B cell (primary cell): ENCODE results near the gene SYT14. TPM values are rescaled to one million over a fixed set of nuclear protein-coding genes. Genes with fewer than 3 reads are reported as not detected.
"Not testable (repeated sequence)": the region's sequence is repeated elsewhere in the genome, so short reads cannot be mapped to it uniquely, and the experiment has no call there.

Experiments
- ATAC-seq: fragments of 200-7000 bp; cut with Tn5 transposase; one replicate; pipeline ENCODE4 v1.10.0; 2021; ENCODE audit warnings: low read depth, mild to moderate bottlenecking, moderate number of reproducible peaks, moderate library complexity
- CTCF ChIA-PET: fragments of 350-600 bp; sonication (Branson Sonifier 250); formaldehyde crosslinking; loops from one replicate; lab custom pipeline; 2021; ENCODE audit warnings: antibody characterized with exemption, inconsistent platforms; lab: Charles Lee
- POLR2A ChIA-PET: fragments of 350-600 bp; sonication (Branson Sonifier 250); formaldehyde crosslinking; loops from one replicate; lab custom pipeline; 2021; ENCODE audit warnings: antibody characterized with exemption; lab: Charles Lee
- DNase-seq: peaks from one replicate; pipeline ENCODE4 v3.0.0; 2013
- H2AFZ ChIP-seq: 2 replicates; pipeline ENCODE4 v1.6.1; 2012; ENCODE audit warnings: mild to moderate bottlenecking, low read depth, low read length; ENCODE audit not compliant: insufficient read depth, poor library complexity, severe bottlenecking
- H3K27ac ChIP-seq, 2 donors: 1 replicate in 1 of 2; 2 replicates in 1 of 2; pipeline ENCODE4 v1.5.1; 2012 to 2013; ENCODE audit warnings: low read length in 2 of 2, mild to moderate bottlenecking in 2 of 2, moderate library complexity in 1 of 2
- H3K27me3 ChIP-seq, 4 experiments: fragments of 200-600 bp in 1 of 4; sonication (generic) in 1 of 4; replicated peaks in 1 of 4; 1 replicate in 2 of 4; 2 replicates in 2 of 4; pipeline versions ENCODE4 v1.6.1 to v1.7.0; 2013 to 2016; ENCODE audit warnings: low read length in 3 of 4, mild to moderate bottlenecking in 2 of 4, mixed read lengths in 1 of 4, moderate library complexity in 1 of 4; ENCODE audit not compliant: insufficient read depth in 4 of 4, control insufficient read depth in 3 of 4; ENCODE audit errors: control extremely low read depth in 1 of 4
- H3K36me3 ChIP-seq, 2 experiments: replicated peaks in 1 of 2; 1 replicate in 1 of 2; 2 replicates in 1 of 2; pipeline versions ENCODE4 v1.6.1 to v1.7.1; 2013; ENCODE audit warnings: low read length in 1 of 2; ENCODE audit not compliant: insufficient read depth in 2 of 2, control insufficient read depth in 1 of 2; ENCODE audit errors: control extremely low read depth in 1 of 2, extremely low read depth in 1 of 2
- H3K4me1 ChIP-seq, 2 donors: fragments of 200-600 bp in 1 of 2; sonication (generic) in 1 of 2; 1 replicate in 1 of 2; 2 replicates in 1 of 2; pipeline versions ENCODE4 v1.5.1 to v1.6.1; 2013 to 2017; ENCODE audit warnings: low read length in 2 of 2; ENCODE audit not compliant: control insufficient read depth in 2 of 2, insufficient read depth in 2 of 2
- H3K4me2 ChIP-seq: replicated peaks from 2 replicates; pipeline ENCODE3; 2012; ENCODE audit warnings: mild to moderate bottlenecking, low read depth, low read length; ENCODE audit not compliant: poor library complexity, severe bottlenecking
- H3K4me3 ChIP-seq, 5 experiments: fragments of 200-600 bp in 1 of 5; sonication (generic) in 1 of 5; 1 replicate in 3 of 5; 2 replicates in 2 of 5; pipeline versions ENCODE4 v1.5.1 to v1.7.0; 2011 to 2016; ENCODE audit warnings: low read length in 4 of 5, mild to moderate bottlenecking in 4 of 5, low read depth in 2 of 5, control low read depth in 1 of 5, moderate library complexity in 1 of 5; ENCODE audit not compliant: insufficient read depth in 1 of 5; ENCODE audit errors: control extremely low read depth in 1 of 5, extremely low read depth in 1 of 5
- H3K79me2 ChIP-seq: fragments of 200-600 bp; sonication (generic); one replicate; pipeline ENCODE4 v1.6.0; 2016; ENCODE audit warnings: low read length; ENCODE audit not compliant: control insufficient read depth, insufficient read depth
- H3K9ac ChIP-seq: fragments of 200-600 bp; sonication (generic); 2 replicates; pipeline ENCODE4 v1.6.1; 2017; ENCODE audit warnings: mild to moderate bottlenecking, low read length, moderate library complexity
- H3K9me3 ChIP-seq, 3 donors: one replicate each; pipeline versions ENCODE4 v1.6.1 to v1.7.1; 2013; ENCODE audit warnings: low read length in 2 of 3; ENCODE audit not compliant: control insufficient read depth in 2 of 3, insufficient read depth in 1 of 3; ENCODE audit errors: control extremely low read depth in 1 of 3
- H4K20me1 ChIP-seq: 2 replicates; pipeline ENCODE4 v1.6.0; 2012; ENCODE audit warnings: mild to moderate bottlenecking, low read length; ENCODE audit not compliant: insufficient read depth, control insufficient read depth, poor library complexity, severe bottlenecking
- H3K27ac Mint-ChIP-seq: one replicate; pipeline ENCODE4 v1.8.0; 2021; ENCODE audit warnings: mixed read lengths
- H3K27me3 Mint-ChIP-seq: one replicate; pipeline ENCODE4 v1.8.0; 2021; ENCODE audit warnings: mixed read lengths
- H3K4me1 Mint-ChIP-seq: one replicate; pipeline ENCODE4 v1.8.0; 2021; ENCODE audit warnings: mixed read lengths
- H3K4me3 Mint-ChIP-seq: one replicate; pipeline ENCODE4 v1.8.0; 2021; ENCODE audit warnings: mixed read lengths
- H3K9me3 Mint-ChIP-seq: one replicate; pipeline ENCODE4 v1.8.0; 2022; ENCODE audit warnings: mixed read lengths; ENCODE audit not compliant: insufficient read depth
- EZH2 ChIP-seq: IDR thresholded peaks from 2 replicates; pipeline ENCODE4 v1.6.1; 2012; ENCODE audit warnings: borderline replicate concordance, low read depth, mild to moderate bottlenecking, moderate library complexity, low read length; ENCODE audit not compliant: insufficient read depth, poor library complexity, severe bottlenecking
- WGBS: methylation state at CpG from one replicate; pipeline ENCODE4 v1.1.5; 2013; ENCODE audit warnings: missing lambda C conversion rate; ENCODE audit not compliant: insufficient coverage; 5-methylcytosine and 5-hydroxymethylcytosine counted together
- intact Hi-C: fragments of 100-400 bp; cut with micrococcal nuclease; formaldehyde crosslinking; loops from one replicate; pipeline ENCODE4 v1.10.0; 2022
- polyA plus RNA-seq: library from polyadenylated mRNA; depleted of rRNA; stranded (reverse); fragments of >200 nt; gene quantifications from 2 replicates; pipeline ENCODE4 v1.2.3, GENCODE V29; 2012
- total RNA-seq, 2 donors: library from RNA; stranded (reverse); fragments of 120-200 nt in 1 of 2; gene quantifications; 1 replicate in 1 of 2; 2 replicates in 1 of 2; pipeline versions ENCODE4 v1.2.3 to v1.2.4, GENCODE V29; 2013 to 2022
- TF ChIP-seq, protein P1 (sequence below): fragments of 200-600 bp; IDR thresholded peaks from one replicate; pipeline ENCODE4 v1.8.0; 2022; ENCODE audit warnings: antibody characterized with exemption, mild to moderate bottlenecking

The SYT14 gene
- total and polyA plus RNA-seq, 2 donors (not counting 1 experiment from before 2014, with no cell fraction given): not detected

DNA sequence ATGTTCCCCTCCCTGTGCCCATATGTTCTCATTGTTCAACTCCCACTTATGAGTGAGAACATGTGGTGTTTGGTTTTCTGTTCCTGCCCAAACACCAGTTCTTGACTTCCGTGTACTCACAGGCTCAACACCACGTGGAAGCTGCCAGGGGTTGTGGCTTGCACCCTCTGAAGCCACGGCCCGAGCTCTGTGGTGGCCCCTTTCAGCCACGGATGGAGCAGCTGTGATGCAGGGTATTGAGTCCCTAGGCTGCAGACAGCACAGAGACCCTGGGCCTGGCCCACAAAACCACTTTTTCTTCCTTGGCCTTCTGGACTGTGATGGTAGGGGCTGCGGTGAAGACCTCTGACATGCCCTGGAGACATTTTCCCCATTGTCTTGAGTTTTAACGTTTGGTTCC is 111.6 kb downstream of the SYT14 start:
- peaks cover 0 to 5% (median 0%) of the 10 kb centered on the region in 3 donors for H3K9me3 ChIP-seq
- H3K27ac Mint-ChIP-seq: no peak overlapping the region
- no peak overlapping the region for H3K9ac ChIP-seq
- DNase-seq (no peak), ATAC-seq (no peak)
- H3K4me1 ChIP-seq: no peaks in the 10 kb centered on the region
- CTCF ChIA-PET: no interaction called here
- no peaks in the 10 kb centered on the region for H3K27me3 Mint-ChIP-seq
- H3K4me3 Mint-ChIP-seq: no peak overlapping the region
- H3K27ac ChIP-seq: no peak overlapping the region
- POLR2A ChIA-PET: no interaction called here
- no peaks in the 10 kb centered on the region for H3K36me3 ChIP-seq
- no peak overlapping the region for H3K4me3 ChIP-seq
- intact Hi-C loops: no loop called here
- no peaks in the 10 kb centered on the region for H3K9me3 Mint-ChIP-seq
- no peak overlapping the region for H3K4me2 ChIP-seq
- TF ChIP-seq, protein P1, sequence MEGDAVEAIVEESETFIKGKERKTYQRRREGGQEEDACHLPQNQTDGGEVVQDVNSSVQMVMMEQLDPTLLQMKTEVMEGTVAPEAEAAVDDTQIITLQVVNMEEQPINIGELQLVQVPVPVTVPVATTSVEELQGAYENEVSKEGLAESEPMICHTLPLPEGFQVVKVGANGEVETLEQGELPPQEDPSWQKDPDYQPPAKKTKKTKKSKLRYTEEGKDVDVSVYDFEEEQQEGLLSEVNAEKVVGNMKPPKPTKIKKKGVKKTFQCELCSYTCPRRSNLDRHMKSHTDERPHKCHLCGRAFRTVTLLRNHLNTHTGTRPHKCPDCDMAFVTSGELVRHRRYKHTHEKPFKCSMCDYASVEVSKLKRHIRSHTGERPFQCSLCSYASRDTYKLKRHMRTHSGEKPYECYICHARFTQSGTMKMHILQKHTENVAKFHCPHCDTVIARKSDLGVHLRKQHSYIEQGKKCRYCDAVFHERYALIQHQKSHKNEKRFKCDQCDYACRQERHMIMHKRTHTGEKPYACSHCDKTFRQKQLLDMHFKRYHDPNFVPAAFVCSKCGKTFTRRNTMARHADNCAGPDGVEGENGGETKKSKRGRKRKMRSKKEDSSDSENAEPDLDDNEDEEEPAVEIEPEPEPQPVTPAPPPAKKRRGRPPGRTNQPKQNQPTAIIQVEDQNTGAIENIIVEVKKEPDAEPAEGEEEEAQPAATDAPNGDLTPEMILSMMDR: no peak
- TF ChIP-seq EZH2: no peak
- H4K20me1 ChIP-seq: no peaks in the 10 kb centered on the region
- no peaks in the 10 kb centered on the region for H3K27me3 ChIP-seq
- H3K4me1 Mint-ChIP-seq: no peaks in the 10 kb centered on the region
- no peaks in the 10 kb centered on the region for H3K79me2 ChIP-seq
- H2AFZ ChIP-seq: no peak overlapping the region
- WGBS: 84% methylated on average over 7 of the region's 7 CpGs

DNA sequence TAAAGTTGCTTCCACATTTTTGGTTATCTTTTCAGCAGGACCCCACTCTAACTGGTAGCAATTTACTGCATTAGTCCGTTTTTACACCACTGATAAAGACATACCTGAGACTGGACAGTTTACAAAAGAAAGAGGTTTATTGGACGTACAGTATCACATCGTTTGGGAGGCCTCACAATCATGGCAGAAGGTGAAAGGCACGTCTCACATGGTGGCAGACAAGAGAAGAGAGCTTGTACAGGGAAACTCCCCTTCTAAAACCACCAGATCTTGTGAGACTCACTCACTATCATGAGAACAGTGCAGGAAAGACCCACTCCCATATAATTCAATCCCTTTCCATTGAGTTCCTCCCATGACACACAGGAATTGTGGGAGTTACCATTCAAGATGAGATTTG is 112.5 kb downstream of the SYT14 start:
- H3K4me1 ChIP-seq, ATAC-seq, H3K4me2 ChIP-seq, H3K36me3 ChIP-seq, H3K27me3 ChIP-seq, H3K27me3 Mint-ChIP-seq, H3K79me2 ChIP-seq, H4K20me1 ChIP-seq, H3K9ac ChIP-seq, H3K27ac ChIP-seq, intact Hi-C loops, H3K9me3 Mint-ChIP-seq, POLR2A ChIA-PET, H3K4me1 Mint-ChIP-seq, H2AFZ ChIP-seq, H3K9me3 ChIP-seq, H3K27ac Mint-ChIP-seq, H3K4me3 Mint-ChIP-seq, H3K4me3 ChIP-seq, CTCF ChIA-PET, DNase-seq: not testable (repeated sequence)
- no CpG with 5 or more reads among the region's 4 CpGs for WGBS
